ENCODE results near the gene PDE4D. TPM values are rescaled to one million over a fixed set of nuclear protein-coding genes. Genes with fewer than 3 reads are reported as not detected.

The PDE4D gene
- total and polyA plus RNA-seq, 2 of the 4 experiments (the other 2 are of a cell fraction): 1.4 to 7.9 TPM

DNA sequence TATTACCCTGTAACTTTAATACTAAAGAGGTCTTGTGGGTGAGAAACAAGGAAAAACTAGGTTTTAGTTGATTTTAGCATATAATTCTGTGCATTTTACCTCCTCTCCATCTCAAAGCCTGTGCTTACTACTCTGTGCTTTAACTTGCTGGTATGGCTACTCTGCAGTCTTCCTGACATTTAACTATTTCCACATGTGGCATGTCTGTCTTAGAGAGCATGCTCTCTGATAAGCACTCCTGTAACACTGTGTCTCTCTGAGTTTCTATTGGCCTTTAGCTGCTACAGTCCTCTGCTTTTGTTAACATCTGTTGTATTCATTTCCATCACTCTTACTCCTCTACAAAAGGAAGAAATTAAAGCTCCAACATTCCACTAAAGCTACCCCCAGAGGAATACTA, 892.4 kb downstream of the PDE4D start:
- Histone ChIP-seq H2AK5ac (ENCODE audit: low read depth, low read length) (no peak overlapping the region), H4K8ac (ENCODE audit: low read depth in 2 of 2, low read length in 2 of 2) (no peak overlapping the region), H3K4me2 (ENCODE audit: low read depth, low read length) (no peak overlapping the region), H3K9ac (ENCODE audit: low read depth, low read length) (no peak overlapping the region), H4K91ac (ENCODE audit: insufficient read depth, low read depth, low read length) (no peak overlapping the region), H3K23ac (ENCODE audit: low read depth, low read length) (no peak overlapping the region), H3K56ac (ENCODE audit: extremely low read depth, insufficient read depth, low read length) (no peak overlapping the region), H2AK9ac (replicated peaks; ENCODE audit: low read depth, low read length, poor library complexity) (no peak overlapping the region), H4K5ac (ENCODE audit: low read depth, low read length) (no peak overlapping the region), H3K14ac (replicated peaks; ENCODE audit: low read depth, low read length) (no peak overlapping the region), H3K36me3 (ENCODE audit: control insufficient read depth, insufficient read depth, low read length) (peaks cover 2% of the 10 kb centered on the region), H3K27ac (ENCODE audit: insufficient read depth, low read length) (no peak overlapping the region), H2BK20ac (ENCODE audit: low read depth, low read length) (no peak overlapping the region), H2AFZ (replicated peaks; ENCODE audit: low read length, poor library complexity) (no peak overlapping the region), H4K20me1 (ENCODE audit: insufficient read depth, low read length) (peaks cover 18% of the 10 kb centered on the region), H2BK15ac (ENCODE audit: low read depth, low read length) (no peak overlapping the region), H2BK5ac (ENCODE audit: low read depth, low read length, poor library complexity, severe bottlenecking) (no peak overlapping the region), H3K9me3 (ENCODE audit: control insufficient read depth, insufficient read depth, low read length) (no peaks in the 10 kb centered on the region), H3K4me3 (ENCODE audit: insufficient read depth, low read depth, low read length) (no peak overlapping the region), H3K9me1 (ENCODE audit: insufficient read depth, low read length) (peaks cover 5% of the 10 kb centered on the region; the same call in 1 of the 2 replicates), H3K4me1 (ENCODE audit: control insufficient read depth, insufficient read depth, low read length) (peaks cover 8% of the 10 kb centered on the region; the same call in 1 of the 2 replicates), H3K18ac (ENCODE audit: low read depth, low read length) (no peak overlapping the region), H3K27me3 (ENCODE audit: control insufficient read depth, insufficient read depth, low read length) (no peaks in the 10 kb centered on the region), H3K79me1 (ENCODE audit: low read depth in 1 of 2, low read length in 2 of 2) (peaks cover 27 to 30% of the 10 kb centered on the region in 2 experiments), H3K4ac (ENCODE audit: low read depth, low read length) (no peak overlapping the region), H2BK120ac (ENCODE audit: low read depth, low read length) (no peak overlapping the region)
- POLR2A ChIA-PET (ENCODE audit: unreplicated experiment): no interaction called here
- ATAC-seq (ENCODE audit: low read depth) (peak; percentile 67; the same call in 1 of the 2 replicates), DNase-seq (peak; percentile 26)
- intact Hi-C loops (cut with micrococcal nuclease): no loop called here
- BruUV-seq (replicated peaks): no TSS peak
- in situ Hi-C loops (cut with MboI; ENCODE audit: low sequenced_read_pairs): loop anchor here (10.0 kb wide), 1 partner anchor 106 kb away; no protein-coding TSS in a partner anchor
- no peak for TF ChIP-seq POLR2A (IDR thresholded peaks at IDR 0.05; ENCODE audit: low read depth, low read length)
- TF ChIP-seq CHD1 (IDR thresholded peaks at IDR 0.05; ENCODE audit: low read depth, low read length): no peak
- TF ChIP-seq, protein P1, sequence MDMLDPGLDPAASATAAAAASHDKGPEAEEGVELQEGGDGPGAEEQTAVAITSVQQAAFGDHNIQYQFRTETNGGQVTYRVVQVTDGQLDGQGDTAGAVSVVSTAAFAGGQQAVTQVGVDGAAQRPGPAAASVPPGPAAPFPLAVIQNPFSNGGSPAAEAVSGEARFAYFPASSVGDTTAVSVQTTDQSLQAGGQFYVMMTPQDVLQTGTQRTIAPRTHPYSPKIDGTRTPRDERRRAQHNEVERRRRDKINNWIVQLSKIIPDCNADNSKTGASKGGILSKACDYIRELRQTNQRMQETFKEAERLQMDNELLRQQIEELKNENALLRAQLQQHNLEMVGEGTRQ (IDR thresholded peaks at IDR 0.05; ENCODE audit: low read depth, low read length): no peak
- no peak for TF ChIP-seq MAFK (IDR thresholded peaks at IDR 0.05; ENCODE audit: low read depth, low read length)
- TF ChIP-seq ELK1 (IDR thresholded peaks at IDR 0.05; ENCODE audit: borderline replicate concordance, low read depth, low read length): no peak
- TF ChIP-seq MAZ (IDR thresholded peaks at IDR 0.05; ENCODE audit: borderline replicate concordance, low read depth, low read length): no peak
- TF ChIP-seq RCOR1 (IDR thresholded peaks at IDR 0.05; ENCODE audit: insufficient replicate concordance, low read length): no peak
- no peak for TF ChIP-seq NFE2L2 (IDR thresholded peaks at IDR 0.05; ENCODE audit: low read depth, low read length)
- TF ChIP-seq RFX5 (IDR thresholded peaks at IDR 0.05; ENCODE audit: low read depth, low read length): no peak
- TF ChIP-seq FOS (IDR thresholded peaks at IDR 0.05; ENCODE audit: low read depth, low read length): no peak
- dilution Hi-C loops (cut with HindIII; ENCODE audit: low sequenced_read_pairs, unreplicated experiment): no loop called here
- CTCF ChIA-PET: interaction anchor here (1.4 kb wide), 1 partner anchor 16 kb away, joined by 3 read pairs; no protein-coding TSS in a partner anchor

Data from IMR-90 (cell line).